SIG-M5 (cell line): ENCODE data around the gene MAPK7.

ENCODE experiments used
- DNase-seq: peaks from one replicate; lab custom pipeline; 2025; lab: John Stamatoyannopoulos, UW

MAPK7 gene

DNA sequence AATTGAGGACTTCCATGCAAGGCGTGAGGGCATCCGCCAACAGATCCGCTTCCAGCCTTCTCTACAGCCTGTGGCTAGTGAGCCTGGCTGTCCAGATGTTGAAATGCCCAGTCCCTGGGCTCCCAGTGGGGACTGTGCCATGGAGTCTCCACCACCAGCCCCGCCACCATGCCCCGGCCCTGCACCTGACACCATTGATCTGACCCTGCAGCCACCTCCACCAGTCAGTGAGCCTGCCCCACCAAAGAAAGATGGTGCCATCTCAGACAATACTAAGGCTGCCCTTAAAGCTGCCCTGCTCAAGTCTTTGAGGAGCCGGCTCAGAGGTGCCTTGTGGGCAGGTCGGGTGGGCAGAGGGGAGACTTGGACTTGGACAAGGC is 3.1 kb downstream of the MAPK7 start:
- DNase-seq = no peak

DNA sequence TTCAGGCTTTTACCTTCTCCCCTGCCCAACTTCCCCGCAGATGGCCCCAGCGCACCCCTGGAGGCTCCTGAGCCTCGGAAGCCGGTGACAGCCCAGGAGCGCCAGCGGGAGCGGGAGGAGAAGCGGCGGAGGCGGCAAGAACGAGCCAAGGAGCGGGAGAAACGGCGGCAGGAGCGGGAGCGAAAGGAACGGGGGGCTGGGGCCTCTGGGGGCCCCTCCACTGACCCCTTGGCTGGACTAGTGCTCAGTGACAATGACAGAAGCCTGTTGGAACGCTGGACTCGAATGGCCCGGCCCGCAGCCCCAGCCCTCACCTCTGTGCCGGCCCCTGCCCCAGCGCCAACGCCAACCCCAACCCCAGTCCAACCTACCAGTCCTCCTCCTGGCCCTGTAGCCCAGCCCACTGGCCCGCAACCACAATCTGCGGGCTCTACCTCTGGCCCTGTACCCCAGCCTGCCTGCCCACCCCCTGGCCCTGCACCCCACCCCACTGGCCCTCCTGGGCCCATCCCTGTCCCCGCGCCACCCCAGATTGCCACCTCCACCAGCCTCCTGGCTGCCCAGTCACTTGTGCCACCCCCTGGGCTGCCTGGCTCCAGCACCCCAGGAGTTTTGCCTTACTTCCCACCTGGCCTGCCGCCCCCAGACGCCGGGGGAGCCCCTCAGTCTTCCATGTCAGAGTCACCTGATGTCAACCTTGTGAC is 3.6 kb downstream of the MAPK7 start:
- DNase-seq = no peak

DNA sequence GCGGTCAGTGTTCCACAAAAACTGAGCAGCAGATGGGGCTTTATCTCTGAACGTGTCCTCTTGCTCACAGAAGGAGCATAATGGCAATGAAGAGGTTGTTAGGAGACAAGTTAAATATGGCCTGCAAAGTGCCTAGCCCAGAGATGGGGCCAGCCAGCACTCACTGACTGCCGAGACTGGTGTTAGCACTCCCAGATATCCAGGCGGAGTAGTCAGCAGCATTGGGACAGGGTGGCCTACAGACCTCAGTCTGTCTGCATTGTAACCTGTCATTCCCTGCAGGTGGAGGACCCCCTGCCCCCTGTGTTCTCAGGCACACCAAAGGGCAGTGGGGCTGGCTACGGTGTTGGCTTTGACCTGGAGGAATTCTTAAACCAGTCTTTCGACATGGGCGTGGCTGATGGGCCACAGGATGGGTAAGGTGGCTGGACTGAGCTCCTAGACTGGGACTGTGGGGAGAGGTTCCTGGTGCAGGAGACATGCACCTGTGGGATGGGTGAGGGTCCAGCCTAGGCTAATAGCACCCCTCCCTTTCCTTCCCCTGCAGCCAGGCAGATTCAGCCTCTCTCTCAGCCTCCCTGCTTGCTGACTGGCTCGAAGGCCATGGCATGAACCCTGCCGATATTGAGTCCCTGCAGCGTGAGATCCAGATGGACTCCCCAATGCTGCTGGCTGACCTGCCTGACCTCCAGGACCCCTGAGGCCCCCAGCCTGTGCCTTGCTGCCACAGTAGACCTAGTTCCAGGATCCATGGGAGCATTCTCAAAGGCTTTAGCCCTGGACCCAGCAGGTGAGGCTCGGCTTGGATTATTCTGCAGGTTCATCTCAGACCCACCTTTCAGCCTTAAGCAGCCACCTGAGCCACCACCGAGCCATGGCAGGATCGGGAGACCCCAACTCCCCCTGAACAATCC is 4.5 kb downstream of the MAPK7 start:
- DNase-seq = no peak

DNA sequence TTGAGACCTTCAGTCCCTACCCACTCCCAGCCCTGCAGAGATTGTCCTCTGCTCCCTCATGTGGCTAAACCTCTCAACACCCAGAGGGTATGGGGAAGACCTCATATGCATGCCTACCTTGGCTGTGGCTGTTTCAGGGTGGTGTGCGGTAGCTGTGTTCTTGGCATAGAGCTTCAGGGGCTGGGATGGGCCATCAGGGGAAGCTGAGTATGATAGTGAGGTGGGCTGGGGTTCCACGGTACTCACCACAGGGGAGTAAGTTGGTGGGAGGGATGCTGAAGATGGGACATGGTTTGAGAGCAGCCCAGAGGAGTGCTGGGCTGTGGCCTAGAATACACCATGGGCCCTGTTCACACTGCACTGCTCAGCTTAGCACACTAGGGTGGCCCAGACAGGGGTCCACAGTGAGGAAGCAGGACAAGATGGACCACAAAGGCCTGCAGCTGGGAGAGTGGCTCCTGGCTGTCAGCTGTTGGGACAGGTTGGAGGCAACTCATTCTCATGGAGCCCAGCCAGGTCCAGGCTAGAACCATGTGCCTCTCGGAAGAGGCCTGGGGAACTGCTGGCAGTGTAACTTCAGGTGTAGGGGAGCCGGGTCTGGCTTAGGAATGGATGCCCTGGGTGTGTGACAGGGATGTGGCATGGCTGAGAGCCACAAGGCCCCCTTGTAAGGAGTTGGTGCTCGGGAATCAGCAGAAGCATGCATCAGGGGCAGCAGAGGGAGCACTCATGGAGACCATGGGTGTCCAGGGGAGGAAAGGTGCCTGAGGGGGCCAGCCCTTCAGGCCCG is 5.6 kb downstream of the MAPK7 start:
- no peak for DNase-seq

DNA sequence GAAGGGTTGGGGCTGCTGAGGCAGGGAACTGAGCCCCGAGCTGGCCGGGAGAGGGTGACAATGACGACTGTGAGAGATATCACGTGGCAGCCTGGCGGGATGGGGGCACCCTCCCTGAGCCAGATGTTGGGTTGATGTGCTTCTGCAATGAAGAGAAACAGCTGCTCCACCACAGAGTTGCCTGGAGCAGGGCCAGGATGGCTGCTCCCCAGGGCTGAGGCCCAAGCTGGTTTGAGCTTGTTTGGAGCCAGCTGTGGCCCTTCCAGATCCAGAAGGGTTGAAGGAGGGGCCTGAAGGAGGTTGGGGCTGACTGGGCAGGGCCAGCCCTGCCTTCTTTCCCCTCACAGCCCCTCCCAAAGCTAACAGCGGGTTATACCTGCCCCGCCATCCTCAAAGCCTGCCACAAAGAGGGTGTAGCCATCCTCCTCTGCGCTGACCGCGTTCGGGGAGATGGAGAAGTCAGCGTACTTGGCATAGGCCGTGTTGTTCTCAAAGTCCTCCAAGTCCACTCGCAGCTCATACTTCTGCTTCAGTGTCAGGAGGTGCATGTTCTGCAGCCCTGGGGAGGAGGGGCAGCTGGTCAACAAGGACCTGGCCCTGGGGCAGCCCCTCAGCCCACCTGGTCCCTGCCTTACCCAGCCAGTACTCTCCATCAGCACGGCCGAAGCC is 6.6 kb downstream of the MAPK7 start:
- DNase-seq = no peak

DNA sequence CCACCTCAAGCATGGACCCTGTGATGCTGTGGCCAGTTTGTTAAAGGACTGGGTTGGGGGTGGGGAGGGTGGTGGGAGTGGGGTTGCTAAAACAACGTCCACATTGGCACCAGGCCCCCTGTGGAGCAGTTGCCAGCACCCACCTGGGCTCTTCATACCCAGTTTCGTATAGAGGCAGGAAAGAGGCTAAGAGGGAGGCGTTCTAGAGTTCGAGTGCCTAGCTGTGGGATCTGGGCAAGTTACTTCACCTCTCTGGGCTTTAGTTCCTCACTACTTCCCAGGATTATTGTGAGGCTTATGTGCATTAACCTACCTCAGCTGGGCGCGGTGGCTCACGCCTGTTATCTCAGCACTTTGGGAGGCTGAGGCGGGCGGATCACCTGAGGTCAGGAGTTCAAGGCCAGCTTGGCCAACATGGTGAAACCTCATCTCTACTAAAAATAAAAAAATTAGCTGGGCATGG is 7.3 kb downstream of the MAPK7 start:
- no peak for DNase-seq

DNA sequence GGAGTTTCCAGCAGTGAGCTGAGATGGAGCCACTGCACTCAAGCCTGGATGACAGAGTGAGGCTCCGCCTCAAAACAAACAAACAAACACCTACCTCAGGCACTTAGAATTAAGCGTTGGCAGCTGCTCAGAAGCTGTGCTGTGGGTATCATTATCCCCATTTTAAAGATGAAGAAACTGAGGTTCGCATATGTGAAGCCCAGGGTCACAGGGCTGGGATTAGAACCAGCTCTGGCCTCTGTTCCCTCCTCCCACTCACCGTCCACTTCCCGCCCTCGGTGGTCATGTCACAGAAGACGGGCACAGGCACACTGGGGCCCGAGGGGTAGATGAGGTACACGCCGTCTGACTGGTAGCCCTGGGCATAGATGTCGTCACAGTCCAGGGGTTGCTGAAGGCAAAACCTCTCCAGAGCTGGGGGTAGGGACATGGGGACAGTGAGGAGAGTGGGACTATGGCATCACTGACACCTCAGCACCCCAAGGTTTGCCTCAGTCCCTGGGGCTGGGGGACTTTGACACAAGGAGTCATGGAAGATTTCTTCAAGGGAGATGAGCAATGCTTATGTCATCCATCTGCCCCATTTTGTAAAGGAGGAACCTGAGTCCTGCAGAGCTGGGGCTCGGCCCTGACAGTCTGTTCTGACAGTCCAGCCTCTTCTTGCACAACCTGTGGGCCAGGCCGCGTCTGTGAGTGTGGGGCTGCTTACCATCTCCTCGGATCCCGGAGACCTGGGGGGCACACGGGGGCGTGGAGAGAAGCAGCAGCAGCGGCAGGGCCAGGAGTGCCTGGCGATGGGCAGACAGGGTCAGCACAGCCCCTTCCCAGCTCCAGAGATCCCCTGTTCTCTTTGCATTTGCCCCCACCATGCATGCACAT is 8.0 kb downstream of the MAPK7 start:
- DNase-seq = peak; percentile 91

DNA sequence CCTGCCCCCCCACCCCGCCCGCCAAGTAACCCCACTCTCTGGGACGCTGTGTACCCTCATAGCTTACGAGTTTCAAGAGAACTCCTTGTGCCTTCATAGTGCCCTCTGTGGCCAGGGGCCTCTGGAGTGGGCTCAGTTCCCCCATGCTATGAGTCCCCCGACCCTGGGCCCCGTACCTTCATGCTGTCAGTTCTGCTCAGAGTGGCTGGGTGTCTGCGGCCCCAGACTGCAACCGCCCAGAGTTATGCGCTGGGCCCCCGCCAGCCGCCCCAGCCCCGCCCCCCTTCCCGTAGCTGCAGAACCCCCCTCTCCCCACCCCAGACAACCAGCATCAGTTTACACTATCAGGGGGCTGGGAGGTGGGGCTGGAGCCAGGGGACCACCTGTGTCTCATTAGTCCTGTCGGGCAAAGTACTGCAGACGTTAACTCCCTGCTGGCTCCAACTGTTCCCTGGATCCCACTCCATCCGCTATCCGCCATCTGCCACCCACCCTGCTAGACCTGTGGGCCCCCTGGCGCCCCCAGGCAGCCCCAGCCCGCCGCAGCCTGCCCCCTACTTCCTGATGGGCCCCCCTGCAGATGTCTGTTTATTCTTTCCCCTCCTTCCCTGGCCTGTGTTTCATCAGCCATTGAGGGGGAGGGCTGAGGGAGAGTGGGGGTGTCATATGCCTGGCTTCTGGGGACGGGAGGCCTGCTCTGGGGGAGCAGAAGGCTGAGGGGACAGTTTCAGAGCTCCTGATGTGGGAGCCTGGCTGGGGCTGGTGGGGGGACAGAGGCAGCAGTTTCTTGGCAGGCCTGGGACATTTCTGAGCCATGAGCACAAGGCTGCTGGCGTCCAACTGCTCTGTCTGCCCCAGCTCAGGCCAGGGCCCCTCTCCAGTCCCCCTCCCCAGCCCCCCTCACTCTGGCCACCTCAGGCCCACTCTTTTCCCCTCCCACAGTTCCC is 8.9 kb downstream of the MAPK7 start, which contains the start of gene MFAP4:
TSS of gene MFAP4 (minus strand) at position 217 of the 947 bp plus-strand sequence. CDS start at position 182, 35 bp downstream.
- DNase-seq = peak; percentile 61

DNA sequence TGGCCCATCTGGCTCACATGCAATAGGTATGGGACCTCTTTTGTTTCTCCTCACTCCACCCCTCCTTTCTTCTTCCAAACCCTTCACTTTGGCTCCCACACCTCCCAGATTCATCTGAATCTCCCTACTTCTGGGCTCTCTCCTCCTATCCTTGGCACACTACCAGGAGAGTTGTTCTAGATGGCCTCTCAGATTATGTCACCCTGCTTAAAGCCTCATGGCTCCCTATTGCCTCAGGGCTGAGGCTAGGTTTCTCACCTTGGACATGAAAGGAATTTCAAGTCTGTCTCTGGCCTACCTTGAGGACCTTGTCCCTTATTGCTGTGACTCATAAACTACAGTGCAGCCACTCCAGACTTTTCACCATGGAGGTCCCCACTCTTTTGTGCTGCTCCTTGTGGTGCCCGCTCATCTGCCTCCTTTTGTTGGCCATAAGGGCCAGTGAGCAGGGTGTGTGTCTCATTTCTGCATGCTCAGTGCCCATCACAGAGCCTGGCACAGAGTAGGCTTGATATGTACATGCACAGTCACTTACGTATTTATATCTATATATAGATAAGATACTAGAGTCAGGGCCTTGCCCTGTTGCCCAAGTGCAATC is 9.7 kb downstream of the MAPK7 start:
- no peak for DNase-seq

DNA sequence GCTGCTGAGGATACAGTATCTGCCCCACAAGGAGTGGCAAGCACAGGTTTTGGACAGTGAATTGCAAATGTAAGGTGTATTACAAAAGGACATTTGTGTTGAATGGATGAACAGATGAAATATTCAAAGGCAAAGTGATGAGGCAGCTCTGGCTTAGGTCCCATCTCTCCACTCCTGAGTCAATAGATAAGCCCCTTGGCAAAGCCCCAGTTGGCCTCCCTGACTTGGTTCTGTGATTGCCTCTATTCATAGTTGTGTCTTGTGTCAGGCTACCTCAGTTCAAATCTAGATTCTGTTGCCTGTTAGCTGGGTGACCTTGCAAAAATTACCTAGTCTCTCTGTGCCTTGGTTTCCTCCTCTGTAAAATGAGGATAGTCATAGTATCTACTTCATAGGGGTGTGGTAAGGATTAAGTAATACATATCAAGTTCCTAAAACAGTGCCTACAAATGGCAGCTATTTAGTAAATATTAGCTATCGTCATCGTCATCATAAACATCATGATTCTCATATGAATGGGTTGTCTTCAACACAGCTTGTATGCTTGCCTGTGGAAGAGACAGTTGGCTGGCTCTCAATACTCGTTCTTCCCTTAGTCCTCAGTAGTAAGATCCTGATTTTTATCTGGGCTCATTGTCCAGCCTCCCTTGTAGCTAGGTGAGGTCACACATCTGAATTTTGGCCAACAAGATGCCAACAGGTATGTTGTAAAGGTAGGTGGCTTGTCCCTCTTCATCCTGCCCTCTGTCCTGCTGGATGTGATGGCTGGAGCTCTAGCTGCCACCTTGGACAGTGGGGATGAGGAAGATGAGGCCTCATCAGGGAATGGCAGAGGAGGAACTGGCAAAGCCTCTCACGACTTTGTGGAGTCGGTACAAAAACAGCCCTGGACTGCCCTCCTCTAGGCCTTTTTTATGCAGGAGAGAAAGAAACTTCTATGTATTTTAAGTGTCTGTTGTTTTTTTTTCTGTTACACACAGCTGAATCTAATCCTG is 10.8 kb downstream of the MAPK7 start:
- no peak for DNase-seq

DNA sequence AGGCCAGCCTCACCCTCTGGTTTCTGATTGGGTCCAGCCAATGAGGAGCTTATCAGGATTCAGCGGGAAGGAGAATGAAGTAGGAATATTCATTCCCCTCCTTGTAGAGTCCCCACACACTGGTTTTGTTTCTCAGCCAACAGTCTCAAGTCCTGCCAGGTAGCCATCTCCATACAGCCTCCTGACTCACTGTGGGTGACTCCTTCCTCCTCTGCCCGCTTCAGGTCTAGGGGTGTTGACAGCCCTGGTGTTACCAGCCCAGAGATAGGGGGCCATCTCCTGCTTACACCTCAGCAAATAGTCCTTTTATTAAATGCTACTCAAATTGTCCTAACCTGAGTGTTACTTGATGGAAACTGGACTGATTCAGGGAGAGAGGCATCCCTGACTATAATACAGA is 12.7 kb downstream of the MAPK7 start:
- no peak for DNase-seq

DNA sequence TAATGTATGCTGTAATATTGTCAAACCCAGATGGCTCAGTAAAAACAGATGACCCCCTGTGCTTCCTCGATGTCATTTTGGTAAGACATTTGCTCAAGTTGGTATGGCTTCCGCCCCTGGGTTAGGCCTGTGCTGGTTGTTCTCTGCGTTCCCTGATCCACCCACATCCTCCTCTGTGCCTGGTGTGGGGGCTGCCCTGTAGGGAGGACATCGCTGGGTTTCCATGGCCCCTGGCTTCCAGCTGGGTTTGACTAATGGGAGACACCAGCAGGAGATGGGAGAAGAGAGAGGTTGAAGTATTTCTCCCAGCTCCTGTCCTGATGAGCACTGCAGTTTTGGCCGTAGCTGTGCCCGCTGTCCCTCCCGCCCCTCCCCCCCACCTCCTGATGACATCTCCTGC is 13.1 kb downstream of the MAPK7 start:
- DNase-seq = no peak

DNA sequence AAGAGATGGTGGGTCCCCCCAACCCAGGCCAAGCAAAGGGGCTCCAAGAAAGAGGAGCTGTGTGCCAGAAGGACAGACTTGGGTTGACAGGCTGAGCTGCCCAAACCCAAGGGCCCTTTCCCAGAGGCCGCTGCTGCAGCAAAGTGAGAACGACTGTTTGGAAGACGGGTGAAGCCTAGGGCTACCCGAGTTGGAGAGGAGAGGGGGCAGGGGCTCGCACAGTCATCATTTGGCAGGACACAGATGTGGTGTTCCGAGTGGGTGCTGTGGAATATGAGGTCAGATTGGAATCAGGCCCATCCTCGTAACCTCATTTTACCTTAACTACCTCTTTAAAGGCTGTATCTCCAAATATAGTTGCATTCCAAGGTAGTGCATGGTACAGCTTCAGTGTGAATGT is 14.0 kb downstream of the MAPK7 start:
- no peak for DNase-seq

DNA sequence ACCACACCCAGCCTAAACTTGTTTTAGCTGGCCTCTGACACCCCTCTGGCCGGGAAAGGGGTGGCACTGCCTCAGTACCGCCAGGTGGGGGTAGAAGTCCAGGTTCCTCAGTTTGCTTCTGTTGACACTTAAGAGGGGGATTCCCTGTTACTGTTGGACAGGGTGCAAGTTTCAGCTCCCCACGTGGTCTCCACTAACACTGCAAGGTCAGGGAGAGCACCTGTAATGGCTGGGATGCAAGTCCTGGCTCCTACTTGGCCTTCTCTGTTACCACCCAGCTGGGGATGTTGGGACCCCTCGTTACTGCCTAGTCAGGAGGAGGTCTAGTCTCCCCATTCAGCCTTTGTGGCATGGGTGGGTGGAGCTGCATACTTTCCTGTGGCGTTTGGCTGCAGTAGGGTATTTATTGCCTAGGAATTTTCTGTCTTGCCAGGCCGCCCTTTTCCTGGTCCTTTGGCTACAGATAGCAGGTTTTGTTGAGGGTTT is 19.3 kb downstream of the MAPK7 start:
- DNase-seq = no peak

DNA sequence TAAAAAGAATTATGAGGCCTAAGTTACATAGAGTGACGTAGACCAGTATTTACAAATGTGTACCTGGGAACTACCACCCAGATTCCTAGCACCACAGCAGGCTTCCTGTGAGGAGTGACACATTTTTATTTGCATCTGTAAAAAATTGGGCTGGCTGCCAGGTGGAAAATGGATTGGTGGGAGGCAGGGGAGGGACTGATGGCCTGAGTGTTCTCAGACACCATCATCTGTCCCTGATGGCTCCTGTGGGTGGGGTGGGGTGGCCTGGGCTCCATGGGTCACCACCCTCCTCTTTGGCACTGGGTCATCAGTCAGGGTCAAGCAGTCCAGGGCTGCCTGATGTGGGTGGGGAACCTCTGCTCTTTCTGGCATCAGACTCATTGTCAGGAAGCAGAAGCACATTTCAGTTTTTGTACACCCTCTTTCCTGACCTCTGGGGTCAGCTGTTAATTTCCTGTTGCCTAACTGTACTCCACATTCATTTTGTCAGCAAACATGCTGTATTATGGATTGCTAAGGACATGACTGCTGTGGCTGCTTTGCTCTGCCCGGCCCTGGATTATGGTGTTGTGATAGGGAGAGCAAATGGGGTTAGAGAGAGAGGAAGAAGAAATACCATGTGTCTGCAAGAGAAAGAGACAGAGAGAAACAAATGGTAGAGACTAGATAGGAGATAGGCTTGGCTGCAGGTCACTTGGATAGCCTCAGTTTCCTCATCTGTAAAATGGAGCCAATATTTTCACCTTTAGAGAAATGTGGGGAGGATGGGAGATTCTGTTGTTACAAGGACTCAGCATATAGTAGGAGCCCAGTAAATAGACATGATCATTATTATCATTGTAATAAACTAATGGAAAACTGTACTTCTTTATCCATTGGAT is 20.2 kb downstream of the MAPK7 start:
- DNase-seq = no peak

DNA sequence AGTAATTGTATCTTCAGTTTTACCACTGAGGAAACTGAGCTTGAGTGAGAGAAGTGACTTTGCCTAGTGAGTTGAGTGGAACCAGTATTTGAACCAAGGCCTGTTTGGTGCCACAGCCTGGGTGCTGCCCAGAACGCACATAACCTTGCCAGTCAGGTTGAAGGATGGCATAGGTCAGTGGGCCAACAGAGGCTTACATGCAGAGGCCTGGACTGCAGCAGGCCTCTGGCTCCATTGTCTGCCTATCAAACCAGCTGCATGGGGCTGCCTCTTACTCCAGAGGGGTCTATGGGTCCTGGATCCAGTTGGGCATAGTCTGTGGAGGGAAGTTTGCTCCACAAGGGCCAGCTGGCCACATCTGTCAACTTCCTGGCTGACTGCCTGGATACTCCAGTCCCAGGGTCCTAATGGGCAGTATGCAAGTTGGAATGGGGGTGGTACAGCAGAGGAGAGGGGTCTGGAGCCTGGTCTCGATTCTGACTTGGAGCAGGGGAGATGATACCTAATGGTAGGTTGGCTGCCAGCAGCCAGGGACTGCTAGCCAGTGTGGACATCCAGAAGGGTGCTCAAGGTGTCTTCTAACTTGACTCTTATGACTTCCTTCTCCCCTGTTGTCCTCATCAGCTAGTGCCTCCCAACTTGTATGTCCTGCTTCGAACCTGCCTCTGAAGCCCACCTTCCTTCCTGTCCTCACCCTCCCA is 21.6 kb downstream of the MAPK7 start:
- no peak for DNase-seq
